ENCODE measurements around the gene COPS8.

Gene COPS8

GRCh38 chr2:237132799-237133198, 47.1 kb downstream of the COPS8 start:
- DNase-seq: no peak

GRCh38 chr2:237134321-237135230, 48.9 kb downstream of the COPS8 start:
- no peak for DNase-seq

- DNase-seq: no peak
These were observed 51.1 kb downstream of the COPS8 start for GRCh38 chr2:237136824-237137223.

GRCh38 chr2:237137626-237138323, 52.1 kb downstream of the COPS8 start:
- DNase-seq: no peak

- no peak for DNase-seq
These were observed 53.5 kb downstream of the COPS8 start for GRCh38 chr2:237139123-237139675.

- DNase-seq: no peak
These were observed 55.1 kb downstream of the COPS8 start for GRCh38 chr2:237140689-237141285.

- DNase-seq: no peak
These were observed 55.9 kb downstream of the COPS8 start for GRCh38 chr2:237141571-237142051.

- DNase-seq: no peak
These were observed 57.4 kb downstream of the COPS8 start for GRCh38 chr2:237143118-237143517.

GRCh38 chr2:237143676-237144440, 58.2 kb downstream of the COPS8 start:
- DNase-seq: no peak

- DNase-seq: no peak
These were observed 58.8 kb downstream of the COPS8 start for GRCh38 chr2:237144516-237144915.

- DNase-seq: no peak
These were observed 61.6 kb downstream of the COPS8 start for GRCh38 chr2:237147317-237147716.

GRCh38 chr2:237148624-237149023, 62.9 kb downstream of the COPS8 start:
- DNase-seq: no peak

GRCh38 chr2:237149425-237149824, 63.7 kb downstream of the COPS8 start:
- DNase-seq: no peak
